Tibial artery (tissue), 4 donors: ENCODE results near the gene SPTBN4.
"Not testable (repeated sequence)": the region's sequence is repeated elsewhere in the genome, so short reads cannot be mapped to it uniquely, and the experiment has no call there.

Experiments
- DNase-seq, 2 donors: peaks; one replicate each; pipeline ENCODE4 v3.0.0-alpha.2; 2019
- H3K27ac ChIP-seq, 2 donors: fragments of 200-600 bp; sonication (generic) in 1 of 2; 1 replicate in 1 of 2; 2 replicates in 1 of 2; pipeline ENCODE4 v1.5.1; 2018 to 2019; ENCODE audit warnings: mild to moderate bottlenecking in 1 of 2
- H3K27me3 ChIP-seq, 2 donors: fragments of 200-600 bp; sonication (generic) in 1 of 2; one replicate each; pipeline versions ENCODE4 v1.5.1 to v1.6.0; 2016 to 2019
- H3K36me3 ChIP-seq, 3 donors: fragments of 200-600 bp; sonication (generic) in 2 of 3; one replicate each; pipeline ENCODE4 v1.5.1; 2016 to 2019; ENCODE audit warnings: mild to moderate bottlenecking in 2 of 3
- H3K4me1 ChIP-seq, 4 donors: fragments of 200-600 bp; sonication (generic) in 2 of 4; 1 replicate in 3 of 4; 2 replicates in 1 of 4; pipeline ENCODE4 v1.5.1; 2016 to 2019
- H3K4me3 ChIP-seq, 2 donors: fragments of 200-600 bp; sonication (generic) in 1 of 2; 1 replicate in 1 of 2; 2 replicates in 1 of 2; pipeline ENCODE4 v1.5.1; 2018 to 2019; ENCODE audit warnings: mild to moderate bottlenecking in 2 of 2
- H3K9me3 ChIP-seq, 3 donors: fragments of 200-600 bp; sonication (generic) in 1 of 3; one replicate each; pipeline ENCODE4 v1.5.1; 2016 to 2019
- intact Hi-C: fragments of 100-400 bp; cut with DNase I; formaldehyde crosslinking; loops from one replicate; pipeline ENCODE4 v1.15.0; 2023; ENCODE audit warnings: low total_unique reads
- TF ChIP-seq, protein P1 (sequence below), 2 experiments: fragments of 200-600 bp in 1 of 2; fragments of 450-650 bp in 1 of 2; IDR thresholded peaks; one replicate each; pipeline ENCODE4 v1.5.1; 2017 to 2019; ENCODE audit warnings: antibody characterized with exemption in 2 of 2, mild to moderate bottlenecking in 1 of 2, moderate library complexity in 1 of 2

Gene SPTBN4

DNA sequence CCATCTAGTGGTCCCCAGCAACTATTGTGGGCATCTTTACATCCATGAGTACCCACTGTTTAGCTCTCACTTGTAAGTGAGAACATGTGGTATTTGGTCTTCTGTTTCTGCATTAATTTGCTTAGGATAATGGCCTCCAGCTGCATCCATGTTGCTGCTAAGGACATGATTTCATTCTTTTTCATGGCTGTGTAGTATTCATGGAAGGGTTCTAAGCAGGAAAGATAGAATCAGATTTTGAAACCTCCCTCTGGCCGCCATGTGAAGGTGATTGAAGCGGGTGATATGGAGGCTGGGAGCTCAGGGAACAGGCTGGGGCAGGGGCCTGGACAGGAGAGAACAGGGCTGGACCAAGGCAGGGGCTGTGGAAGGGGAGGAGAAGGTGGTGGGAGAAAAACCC lies 154.5 kb downstream of the SPTBN4 start:
- DNase-seq: no peak
- H3K4me3 ChIP-seq: no peak overlapping the region
- H3K9me3 ChIP-seq: no peaks in the 10 kb centered on the region
- TF ChIP-seq, protein P1, sequence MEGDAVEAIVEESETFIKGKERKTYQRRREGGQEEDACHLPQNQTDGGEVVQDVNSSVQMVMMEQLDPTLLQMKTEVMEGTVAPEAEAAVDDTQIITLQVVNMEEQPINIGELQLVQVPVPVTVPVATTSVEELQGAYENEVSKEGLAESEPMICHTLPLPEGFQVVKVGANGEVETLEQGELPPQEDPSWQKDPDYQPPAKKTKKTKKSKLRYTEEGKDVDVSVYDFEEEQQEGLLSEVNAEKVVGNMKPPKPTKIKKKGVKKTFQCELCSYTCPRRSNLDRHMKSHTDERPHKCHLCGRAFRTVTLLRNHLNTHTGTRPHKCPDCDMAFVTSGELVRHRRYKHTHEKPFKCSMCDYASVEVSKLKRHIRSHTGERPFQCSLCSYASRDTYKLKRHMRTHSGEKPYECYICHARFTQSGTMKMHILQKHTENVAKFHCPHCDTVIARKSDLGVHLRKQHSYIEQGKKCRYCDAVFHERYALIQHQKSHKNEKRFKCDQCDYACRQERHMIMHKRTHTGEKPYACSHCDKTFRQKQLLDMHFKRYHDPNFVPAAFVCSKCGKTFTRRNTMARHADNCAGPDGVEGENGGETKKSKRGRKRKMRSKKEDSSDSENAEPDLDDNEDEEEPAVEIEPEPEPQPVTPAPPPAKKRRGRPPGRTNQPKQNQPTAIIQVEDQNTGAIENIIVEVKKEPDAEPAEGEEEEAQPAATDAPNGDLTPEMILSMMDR (IDR thresholded peaks at IDR 0.05): no peak
- no peak overlapping the region for H3K27ac ChIP-seq
- intact Hi-C loops: no loop called here
- no peaks in the 10 kb centered on the region for H3K27me3 ChIP-seq
- no peaks in the 10 kb centered on the region for H3K4me1 ChIP-seq
- peaks cover 39 to 67% (median 56%) of the 10 kb centered on the region in 3 donors for H3K36me3 ChIP-seq

DNA sequence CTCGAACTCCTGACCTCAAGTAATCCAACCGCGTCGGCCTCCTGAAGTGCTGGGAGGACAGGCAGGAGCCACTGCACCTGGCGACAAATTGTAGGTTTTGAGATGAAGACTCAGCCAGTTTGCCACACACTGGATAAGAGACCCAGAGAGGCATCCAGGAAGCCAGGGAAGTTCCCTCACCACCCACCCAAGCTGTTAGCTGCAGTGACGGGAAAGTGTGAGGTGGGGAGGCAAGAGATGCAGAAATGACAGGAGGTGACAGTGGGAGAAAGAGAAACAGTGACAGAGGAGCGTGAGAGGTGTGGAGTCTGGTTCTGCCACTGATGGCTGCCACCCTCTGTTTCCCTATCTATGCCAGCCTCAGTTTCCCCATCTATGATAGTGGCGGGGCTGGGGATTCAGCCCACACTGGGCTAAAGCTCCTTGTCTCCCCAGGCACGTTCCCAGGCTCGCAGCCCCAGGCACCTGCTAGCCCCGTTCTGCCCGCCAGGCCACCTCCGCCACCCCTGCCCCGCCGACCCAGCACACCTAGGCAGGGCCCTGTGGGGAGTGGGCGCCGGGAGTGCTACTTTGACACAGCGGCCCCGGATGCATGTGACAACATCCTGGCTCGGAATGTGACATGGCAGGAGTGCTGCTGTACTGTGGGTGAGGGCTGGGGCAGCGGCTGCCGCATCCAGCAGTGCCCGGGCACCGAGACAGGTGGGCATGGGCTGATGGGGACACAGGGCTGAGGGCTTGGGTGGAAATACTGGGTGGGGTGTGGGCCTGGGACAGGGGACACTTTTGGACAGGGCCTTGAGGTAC lies 155.4 kb downstream of the SPTBN4 start:
- TF ChIP-seq, protein P1 (IDR thresholded peaks at IDR 0.05): no peak
- Histone ChIP-seq H3K9me3 (no peaks in the 10 kb centered on the region), H3K27me3 (no peaks in the 10 kb centered on the region), H3K36me3 (peaks cover 39 to 76% (median 57%) of the 10 kb centered on the region in 3 donors), H3K27ac (no peak overlapping the region), H3K4me3 (no peak overlapping the region), H3K4me1 (no peaks in the 10 kb centered on the region)
- intact Hi-C loops: no loop called here
- no peak for DNase-seq

DNA sequence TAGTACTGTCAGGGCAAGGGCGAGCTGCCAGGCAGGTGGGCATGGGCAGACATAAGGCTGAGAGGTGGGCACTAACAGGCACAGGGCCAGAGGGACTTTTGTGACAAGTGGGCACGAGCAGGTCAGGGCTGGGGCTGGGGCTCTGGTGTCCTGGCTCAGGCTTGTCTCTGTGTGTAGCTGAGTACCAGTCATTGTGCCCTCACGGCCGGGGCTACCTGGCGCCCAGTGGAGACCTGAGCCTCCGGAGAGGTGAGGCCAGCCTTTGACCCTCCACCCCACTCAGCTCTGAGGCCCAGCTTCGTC lies 155.9 kb downstream of the SPTBN4 start:
- Histone ChIP-seq H3K36me3 (peaks cover 39 to 82% (median 63%) of the 10 kb centered on the region in 3 donors), H3K4me1 (no peaks in the 10 kb centered on the region)
- TF ChIP-seq, protein P1 (IDR thresholded peaks at IDR 0.05): no peak

DNA sequence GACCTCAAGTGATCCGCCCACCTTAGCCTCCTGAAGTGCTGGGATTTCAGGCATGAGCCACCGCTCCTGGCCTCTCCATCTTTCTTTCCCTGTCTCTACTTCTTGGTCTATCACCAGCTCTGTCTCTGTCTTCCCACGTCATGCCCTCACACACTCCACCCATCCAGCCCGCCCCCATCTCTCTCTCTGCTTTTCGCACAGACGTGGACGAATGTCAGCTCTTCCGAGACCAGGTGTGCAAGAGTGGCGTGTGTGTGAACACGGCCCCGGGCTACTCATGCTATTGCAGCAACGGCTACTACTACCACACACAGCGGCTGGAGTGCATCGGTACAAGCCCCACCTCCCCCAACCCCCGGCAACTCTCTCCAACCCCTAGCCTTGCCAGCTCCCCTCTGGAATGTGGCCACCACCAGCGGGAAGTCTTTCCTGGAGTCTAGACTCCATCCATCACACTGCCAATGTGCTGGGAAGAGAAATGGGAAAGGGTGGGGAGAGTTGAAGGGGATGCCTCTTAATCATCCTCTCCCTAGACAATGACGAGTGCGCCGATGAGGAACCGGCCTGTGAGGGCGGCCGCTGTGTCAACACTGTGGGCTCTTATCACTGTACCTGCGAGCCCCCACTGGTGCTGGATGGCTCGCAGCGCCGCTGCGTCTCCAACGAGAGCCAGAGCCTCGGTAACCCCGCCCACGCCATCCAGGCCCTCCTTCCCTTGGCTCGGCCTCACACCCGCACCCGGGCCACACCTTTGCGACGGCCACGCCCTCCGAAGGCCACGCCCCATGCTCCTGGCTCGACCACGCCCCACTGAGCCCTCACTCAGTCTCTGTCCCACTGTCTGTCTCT lies 156.8 kb downstream of the SPTBN4 start:
- DNase-seq: no peak
- intact Hi-C loops: no loop called here
- H3K27ac ChIP-seq: no peak overlapping the region
- H3K9me3 ChIP-seq: no peaks in the 10 kb centered on the region
- H3K36me3 ChIP-seq: peaks cover 39 to 89% (median 63%) of the 10 kb centered on the region in 3 donors
- H3K4me1 ChIP-seq: no peaks in the 10 kb centered on the region
- TF ChIP-seq, protein P1 (IDR thresholded peaks at IDR 0.05): no peak
- H3K4me3 ChIP-seq: no peak overlapping the region
- no peaks in the 10 kb centered on the region for H3K27me3 ChIP-seq

More for the DNA sequence above, 155.9 kb downstream of the SPTBN4 start:
- Histone ChIP-seq H3K9me3 (no peaks in the 10 kb centered on the region), H3K4me3 (no peak overlapping the region), H3K27me3 (no peaks in the 10 kb centered on the region), H3K27ac (no peak overlapping the region)
- no peak for DNase-seq
- intact Hi-C loops: no loop called here

- DNase-seq, H3K27ac ChIP-seq, H3K9me3 ChIP-seq, intact Hi-C loops, H3K4me1 ChIP-seq, H3K4me3 ChIP-seq, H3K27me3 ChIP-seq: not testable (repeated sequence)
- H3K36me3 ChIP-seq: peaks cover 30 to 93% (median 62%) of the 10 kb centered on the region in 3 donors
These were observed 157.8 kb downstream of the SPTBN4 start for GRCh38 chr19:40624369-40625153.
